HEK293 (cell line): ENCODE results near the gene ARTN.

Experiments used
- CTCF ChIP-seq: fragments of 450-650 bp; formaldehyde crosslinking; IDR thresholded peaks from 2 replicates; pipeline ENCODE4 v1.5.1; 2016; ENCODE audit warnings: missing biosample characterization, missing genetic modification characterization
- HIC1 ChIP-seq: fragments of 450-650 bp; formaldehyde crosslinking; IDR thresholded peaks from 2 replicates; pipeline ENCODE4 v1.5.1; 2016; ENCODE audit warnings: missing biosample characterization, missing genetic modification characterization
- HOXC10 ChIP-seq: sonication (generic); formaldehyde crosslinking; IDR thresholded peaks from 2 replicates; pipeline ENCODE4 v1.8.1; 2023; ENCODE audit warnings: mild to moderate bottlenecking, missing genetic modification reagents
- MYNN ChIP-seq: fragments of 450-650 bp; formaldehyde crosslinking; IDR thresholded peaks from 2 replicates; pipeline ENCODE4 v1.5.1; 2016; ENCODE audit warnings: missing biosample characterization, missing genetic modification characterization, borderline replicate concordance
- ZBTB11 ChIP-seq: fragments of 450-650 bp; formaldehyde crosslinking; conservative IDR thresholded peaks from 2 replicates; pipeline ENCODE4 v1.5.1; 2016; ENCODE audit warnings: low read depth, missing biosample characterization, missing genetic modification characterization
- ZFP37 ChIP-seq: fragments of 450-650 bp; formaldehyde crosslinking; IDR thresholded peaks from 2 replicates; pipeline ENCODE4 v1.5.1; 2016; ENCODE audit warnings: missing biosample characterization, missing genetic modification characterization
- ZFP41 ChIP-seq: fragments of 450-650 bp; formaldehyde crosslinking; IDR thresholded peaks from 2 replicates; pipeline ENCODE4 v1.5.1; 2016; ENCODE audit warnings: missing biosample characterization, missing genetic modification characterization, borderline replicate concordance
- ZIC2 ChIP-seq: fragments of 450-650 bp; formaldehyde crosslinking; IDR thresholded peaks from 2 replicates; pipeline ENCODE4 v1.5.1; 2016; ENCODE audit warnings: missing biosample characterization, missing genetic modification characterization
- ZNF416 ChIP-seq: fragments of 450-650 bp; formaldehyde crosslinking; IDR thresholded peaks from 2 replicates; pipeline ENCODE4 v1.5.1; 2016; ENCODE audit warnings: missing biosample characterization, missing genetic modification characterization
- ZNF530 ChIP-seq: fragments of 450-650 bp; formaldehyde crosslinking; IDR thresholded peaks from 2 replicates; pipeline ENCODE4 v1.5.1; 2016; ENCODE audit warnings: low read depth, missing biosample characterization, missing genetic modification characterization

GRCh38 chr1:43982808-43983207, 49.2 kb downstream of the ARTN start:
- no peak for TF ChIP-seq CTCF (tag by site-specific recombination)
- TF ChIP-seq ZNF530 (tag by site-specific recombination), result no peak
- TF ChIP-seq ZIC2, result no peak
- no peak for TF ChIP-seq HOXC10 (CRISPR knock-in tag)
- no peak for TF ChIP-seq ZBTB11 (tag by site-specific recombination)
- no peak for TF ChIP-seq MYNN (tag by site-specific recombination)
- no peak for TF ChIP-seq ZFP37 (tag by site-specific recombination)
- TF ChIP-seq ZFP41, result no peak
- no peak for TF ChIP-seq ZNF416 (tag by site-specific recombination)
- TF ChIP-seq HIC1 (tag by site-specific recombination), result no peak
